ENCODE measurements around the gene FBXL5. TPM values are rescaled to one million over a fixed set of nuclear protein-coding genes. Genes with fewer than 3 reads are reported as not detected.

Gene FBXL5
- total RNA-seq, 1 experiment from 2014 or later: 69.6 TPM

DNA sequence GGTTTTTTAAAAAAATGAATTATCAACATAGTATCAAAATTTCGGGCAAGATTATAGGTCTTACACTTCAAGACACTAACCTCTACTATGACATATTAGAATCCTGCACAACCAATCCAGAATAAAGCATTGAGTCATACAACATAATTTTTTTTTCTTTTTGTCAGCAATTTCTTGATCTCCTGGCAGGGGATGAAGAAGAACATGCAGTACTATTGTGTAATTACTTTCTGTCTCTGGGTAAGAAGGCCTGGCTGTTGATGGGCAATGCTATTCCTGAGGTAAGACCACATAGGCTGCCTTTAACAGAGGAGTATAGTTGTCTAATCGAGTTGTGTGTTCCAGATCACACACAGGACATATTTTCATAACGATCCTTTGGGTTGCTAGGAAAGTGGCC is 67.5 kb downstream of the FBXL5 start (continued):
- TF ChIP-seq E2F1 (CRISPR knock-in tag; IDR thresholded peaks at IDR 0.05) (no peak), CBFB (CRISPR knock-in tag; IDR thresholded peaks at IDR 0.05; ENCODE audit: low read depth) (no peak), ZNF671 (CRISPR knock-in tag; IDR thresholded peaks at IDR 0.05) (no peak), TCF7 (CRISPR knock-in tag; IDR thresholded peaks at IDR 0.05; ENCODE audit: low read depth) (no peak), ZNF263 (CRISPR knock-in tag; IDR thresholded peaks at IDR 0.05; ENCODE audit: low read depth) (no peak), TP53 (CRISPR knock-in tag; IDR thresholded peaks at IDR 0.05) (no peak), NFATC4 (CRISPR knock-in tag; IDR thresholded peaks at IDR 0.05) (no peak)

GRCh38 chr4:15586066-15586465 is 69.1 kb downstream of the FBXL5 start:
- peaks cover 18% of the 10 kb centered on the region for H3K36me3 Mint-ChIP-seq
- ChIA-PET POLR2A (no interaction called here), CTCF (no interaction called here)
- H3K4me3 Mint-ChIP-seq: no peak overlapping the region
- TF ChIP-seq HMGXB4 (CRISPR knock-in tag; IDR thresholded peaks at IDR 0.05): no peak
- TF ChIP-seq NFE2L1 (CRISPR knock-in tag; IDR thresholded peaks at IDR 0.05): no peak
- TF ChIP-seq, protein P1, sequence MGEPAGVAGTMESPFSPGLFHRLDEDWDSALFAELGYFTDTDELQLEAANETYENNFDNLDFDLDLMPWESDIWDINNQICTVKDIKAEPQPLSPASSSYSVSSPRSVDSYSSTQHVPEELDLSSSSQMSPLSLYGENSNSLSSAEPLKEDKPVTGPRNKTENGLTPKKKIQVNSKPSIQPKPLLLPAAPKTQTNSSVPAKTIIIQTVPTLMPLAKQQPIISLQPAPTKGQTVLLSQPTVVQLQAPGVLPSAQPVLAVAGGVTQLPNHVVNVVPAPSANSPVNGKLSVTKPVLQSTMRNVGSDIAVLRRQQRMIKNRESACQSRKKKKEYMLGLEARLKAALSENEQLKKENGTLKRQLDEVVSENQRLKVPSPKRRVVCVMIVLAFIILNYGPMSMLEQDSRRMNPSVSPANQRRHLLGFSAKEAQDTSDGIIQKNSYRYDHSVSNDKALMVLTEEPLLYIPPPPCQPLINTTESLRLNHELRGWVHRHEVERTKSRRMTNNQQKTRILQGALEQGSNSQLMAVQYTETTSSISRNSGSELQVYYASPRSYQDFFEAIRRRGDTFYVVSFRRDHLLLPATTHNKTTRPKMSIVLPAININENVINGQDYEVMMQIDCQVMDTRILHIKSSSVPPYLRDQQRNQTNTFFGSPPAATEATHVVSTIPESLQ (CRISPR knock-in tag; IDR thresholded peaks at IDR 0.05): no peak
- no peak for TF ChIP-seq HMGA2 (CRISPR knock-in tag; IDR thresholded peaks at IDR 0.05)
- TF ChIP-seq KAT7 (CRISPR knock-in tag; IDR thresholded peaks at IDR 0.05; ENCODE audit: borderline replicate concordance): no peak
- TF ChIP-seq ZNF219 (CRISPR knock-in tag; IDR thresholded peaks at IDR 0.05; ENCODE audit: borderline replicate concordance): no peak
- no peak for TF ChIP-seq MYBL2 (CRISPR knock-in tag; IDR thresholded peaks at IDR 0.05)
- TF ChIP-seq RELA (CRISPR knock-in tag; IDR thresholded peaks at IDR 0.05; ENCODE audit: borderline replicate concordance): no peak
- no peak for TF ChIP-seq FOXP1 (CRISPR knock-in tag; IDR thresholded peaks at IDR 0.05; ENCODE audit: borderline replicate concordance)
- TF ChIP-seq CREM (CRISPR knock-in tag; IDR thresholded peaks at IDR 0.05): no peak
- TF ChIP-seq ZNF232 (CRISPR knock-in tag; IDR thresholded peaks at IDR 0.05): no peak
- no peak for TF ChIP-seq RORB (CRISPR knock-in tag; IDR thresholded peaks at IDR 0.05)
- TF ChIP-seq ARID4B (CRISPR knock-in tag; IDR thresholded peaks at IDR 0.05; ENCODE audit: borderline replicate concordance): no peak
- TF ChIP-seq, protein P2, sequence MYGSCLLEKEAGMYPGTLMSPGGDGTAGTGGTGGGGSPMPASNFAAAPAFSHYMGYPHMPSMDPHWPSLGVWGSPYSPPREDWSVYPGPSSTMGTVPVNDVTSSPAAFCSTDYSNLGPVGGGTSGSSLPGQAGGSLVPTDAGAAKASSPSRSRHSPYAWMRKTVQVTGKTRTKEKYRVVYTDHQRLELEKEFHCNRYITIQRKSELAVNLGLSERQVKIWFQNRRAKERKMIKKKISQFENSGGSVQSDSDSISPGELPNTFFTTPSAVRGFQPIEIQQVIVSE (CRISPR knock-in tag; IDR thresholded peaks at IDR 0.05; ENCODE audit: borderline replicate concordance): no peak
- peaks cover 14% of the 10 kb centered on the region for H3K9me3 Mint-ChIP-seq
- H3K27ac Mint-ChIP-seq: no peak overlapping the region
- ATAC-seq: no peak
- H3K27me3 Mint-ChIP-seq (ENCODE audit: low read depth): no peaks in the 10 kb centered on the region
- no peak for DNase-seq (ENCODE audit: low spot score)
- H3K4me1 Mint-ChIP-seq: peaks cover 3% of the 10 kb centered on the region; the same call in 1 of the 2 replicates
